NCI-H526 (cell line): Measurements from ENCODE around the gene ADAMTS20.
"Not testable (repeated sequence)": the region's sequence is repeated elsewhere in the genome, so short reads cannot be mapped to it uniquely, and the experiment has no call there.

Source experiments
- DNase-seq, 2 experiments: peaks; one replicate each; lab custom pipeline; 2025; lab: John Stamatoyannopoulos, UW

The ADAMTS20 gene

GRCh38 chr12:43362910-43363694 lies 188.9 kb downstream of the ADAMTS20 start:
- DNase-seq = no peak

- DNase-seq = no peak
Measured at GRCh38 chr12:43361031-43361710, 190.8 kb downstream of the ADAMTS20 start.

GRCh38 chr12:43360001-43360400 lies 192.0 kb downstream of the ADAMTS20 start:
- not testable (repeated sequence) for DNase-seq

- DNase-seq = no peak
Measured at GRCh38 chr12:43357141-43357540, 194.9 kb downstream of the ADAMTS20 start.

- DNase-seq = no peak
Measured at GRCh38 chr12:43352001-43352400, 200.0 kb downstream of the ADAMTS20 start.

GRCh38 chr12:43349863-43350262 lies 202.1 kb downstream of the ADAMTS20 start:
- peak in 1 of 2 experiments; percentile 3 for DNase-seq

- no peak for DNase-seq
Measured at GRCh38 chr12:43348221-43348620, 203.8 kb downstream of the ADAMTS20 start.

GRCh38 chr12:43347026-43347425 lies 205.0 kb downstream of the ADAMTS20 start:
- no peak for DNase-seq

- no peak for DNase-seq
Measured at GRCh38 chr12:43345023-43345422, 207.0 kb downstream of the ADAMTS20 start.

- DNase-seq = not testable (repeated sequence)
Measured at GRCh38 chr12:43341785-43342313, 210.2 kb downstream of the ADAMTS20 start.

- DNase-seq = peak in 1 of 2 experiments; percentile 7
Measured at GRCh38 chr12:43338848-43339526, 213.0 kb downstream of the ADAMTS20 start.

- DNase-seq = no peak
Measured at GRCh38 chr12:43337571-43338444, 214.2 kb downstream of the ADAMTS20 start.

- peak in 1 of 2 experiments; percentile 4 for DNase-seq
Measured at GRCh38 chr12:43336962-43337555, 214.9 kb downstream of the ADAMTS20 start.

GRCh38 chr12:43333644-43334043 lies 218.4 kb downstream of the ADAMTS20 start:
- DNase-seq = no peak

- no peak for DNase-seq
Measured at GRCh38 chr12:43332977-43333640, 218.9 kb downstream of the ADAMTS20 start.

GRCh38 chr12:43331935-43332334 lies 220.1 kb downstream of the ADAMTS20 start:
- DNase-seq = no peak

GRCh38 chr12:43329375-43329774 lies 222.6 kb downstream of the ADAMTS20 start:
- no peak for DNase-seq

- no peak for DNase-seq
Measured at GRCh38 chr12:43325786-43326185, 226.2 kb downstream of the ADAMTS20 start.

GRCh38 chr12:43320281-43320680 lies 231.7 kb downstream of the ADAMTS20 start:
- no peak for DNase-seq

- DNase-seq = no peak
Measured at GRCh38 chr12:43318021-43318420, 234.0 kb downstream of the ADAMTS20 start.

- no peak for DNase-seq
Measured at GRCh38 chr12:43317156-43317555, 234.8 kb downstream of the ADAMTS20 start.
